ENCODE measurements around the gene KCNMA1.

The KCNMA1 gene

GRCh38 chr10:77210645-77211044 lies 427.0 kb downstream of the KCNMA1 start:
- no peak overlapping the region for H3K4me3 ChIP-seq (ENCODE audit: low read depth, low read length)
- no peak for DNase-seq (ENCODE audit: low read depth)
- no peak for TF ChIP-seq CTCF (IDR thresholded peaks at IDR 0.05; ENCODE audit: control insufficient read depth, extremely low read depth, insufficient read depth)

GRCh38 chr10:77208684-77209256 lies 428.8 kb downstream of the KCNMA1 start:
- no peak for DNase-seq (ENCODE audit: low read depth)
- no peak overlapping the region for H3K4me3 ChIP-seq (ENCODE audit: low read depth, low read length)
- TF ChIP-seq CTCF (IDR thresholded peaks at IDR 0.05; ENCODE audit: control insufficient read depth, extremely low read depth, insufficient read depth), result no peak

GRCh38 chr10:77207828-77208185 lies 429.8 kb downstream of the KCNMA1 start:
- H3K4me3 ChIP-seq (ENCODE audit: low read depth, low read length), result no peak overlapping the region
- DNase-seq (ENCODE audit: low read depth), result no peak
- no peak for TF ChIP-seq CTCF (IDR thresholded peaks at IDR 0.05; ENCODE audit: control insufficient read depth, extremely low read depth, insufficient read depth)

GRCh38 chr10:77207182-77207827 lies 430.3 kb downstream of the KCNMA1 start:
- DNase-seq (ENCODE audit: low read depth), result no peak
- no peak overlapping the region for H3K4me3 ChIP-seq (ENCODE audit: low read depth, low read length)
- no peak for TF ChIP-seq CTCF (IDR thresholded peaks at IDR 0.05; ENCODE audit: control insufficient read depth, extremely low read depth, insufficient read depth)

- TF ChIP-seq CTCF (IDR thresholded peaks at IDR 0.05; ENCODE audit: control insufficient read depth, extremely low read depth, insufficient read depth), result no peak
- no peak overlapping the region for H3K4me3 ChIP-seq (ENCODE audit: low read depth, low read length)
- no peak for DNase-seq (ENCODE audit: low read depth)
Observed at GRCh38 chr10:77205135-77205534, 432.5 kb downstream of the KCNMA1 start.

- DNase-seq (ENCODE audit: low read depth), result no peak
- no peak for TF ChIP-seq CTCF (IDR thresholded peaks at IDR 0.05; ENCODE audit: control insufficient read depth, extremely low read depth, insufficient read depth)
- no peak overlapping the region for H3K4me3 ChIP-seq (ENCODE audit: low read depth, low read length)
Observed at GRCh38 chr10:77204171-77204570, 433.4 kb downstream of the KCNMA1 start.

- DNase-seq (ENCODE audit: low read depth), result no peak
- no peak for TF ChIP-seq CTCF (IDR thresholded peaks at IDR 0.05; ENCODE audit: control insufficient read depth, extremely low read depth, insufficient read depth)
- H3K4me3 ChIP-seq (ENCODE audit: low read depth, low read length), result no peak overlapping the region
Observed at GRCh38 chr10:77202857-77203256, 434.8 kb downstream of the KCNMA1 start.

All from LNCaP clone FGC (cell line).